ENCODE results near the gene KLF4.
"Not testable (repeated sequence)": the region's sequence is repeated elsewhere in the genome, so short reads cannot be mapped to it uniquely, and the experiment has no call there.

The KLF4 gene

DNA sequence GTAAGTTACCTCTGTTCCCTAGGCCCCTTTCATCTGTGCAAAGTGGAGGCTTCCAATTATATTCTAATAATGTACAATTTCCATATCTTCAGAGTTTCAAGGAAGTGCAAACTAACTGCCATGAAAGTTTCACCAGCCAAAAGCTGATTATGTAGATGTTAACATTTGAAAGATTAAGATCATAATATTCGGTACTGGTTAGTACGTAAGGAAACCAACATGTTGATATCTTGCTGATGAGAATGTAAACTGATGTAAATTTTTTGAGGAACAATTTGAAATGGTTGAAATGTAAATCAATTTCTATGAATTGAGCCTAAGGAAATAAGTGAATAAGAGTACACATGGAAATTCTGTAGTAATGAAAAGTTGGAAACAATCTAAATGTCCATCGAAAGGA is 12.9 kb upstream of the KLF4 start:
- no peak for TF ChIP-seq POLR2AphosphoS5 (IDR thresholded peaks at IDR 0.05; ENCODE audit: low read depth)
- no peak for TF ChIP-seq SPI1 (IDR thresholded peaks at IDR 0.05; ENCODE audit: borderline replicate concordance, low read depth)
- TF ChIP-seq, protein P1, sequence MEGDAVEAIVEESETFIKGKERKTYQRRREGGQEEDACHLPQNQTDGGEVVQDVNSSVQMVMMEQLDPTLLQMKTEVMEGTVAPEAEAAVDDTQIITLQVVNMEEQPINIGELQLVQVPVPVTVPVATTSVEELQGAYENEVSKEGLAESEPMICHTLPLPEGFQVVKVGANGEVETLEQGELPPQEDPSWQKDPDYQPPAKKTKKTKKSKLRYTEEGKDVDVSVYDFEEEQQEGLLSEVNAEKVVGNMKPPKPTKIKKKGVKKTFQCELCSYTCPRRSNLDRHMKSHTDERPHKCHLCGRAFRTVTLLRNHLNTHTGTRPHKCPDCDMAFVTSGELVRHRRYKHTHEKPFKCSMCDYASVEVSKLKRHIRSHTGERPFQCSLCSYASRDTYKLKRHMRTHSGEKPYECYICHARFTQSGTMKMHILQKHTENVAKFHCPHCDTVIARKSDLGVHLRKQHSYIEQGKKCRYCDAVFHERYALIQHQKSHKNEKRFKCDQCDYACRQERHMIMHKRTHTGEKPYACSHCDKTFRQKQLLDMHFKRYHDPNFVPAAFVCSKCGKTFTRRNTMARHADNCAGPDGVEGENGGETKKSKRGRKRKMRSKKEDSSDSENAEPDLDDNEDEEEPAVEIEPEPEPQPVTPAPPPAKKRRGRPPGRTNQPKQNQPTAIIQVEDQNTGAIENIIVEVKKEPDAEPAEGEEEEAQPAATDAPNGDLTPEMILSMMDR (IDR thresholded peaks at IDR 0.05; ENCODE audit: insufficient read depth, low read length): no peak
- no peak for TF ChIP-seq GABPA (IDR thresholded peaks at IDR 0.05; ENCODE audit: low read depth)
- TF ChIP-seq, protein P2, sequence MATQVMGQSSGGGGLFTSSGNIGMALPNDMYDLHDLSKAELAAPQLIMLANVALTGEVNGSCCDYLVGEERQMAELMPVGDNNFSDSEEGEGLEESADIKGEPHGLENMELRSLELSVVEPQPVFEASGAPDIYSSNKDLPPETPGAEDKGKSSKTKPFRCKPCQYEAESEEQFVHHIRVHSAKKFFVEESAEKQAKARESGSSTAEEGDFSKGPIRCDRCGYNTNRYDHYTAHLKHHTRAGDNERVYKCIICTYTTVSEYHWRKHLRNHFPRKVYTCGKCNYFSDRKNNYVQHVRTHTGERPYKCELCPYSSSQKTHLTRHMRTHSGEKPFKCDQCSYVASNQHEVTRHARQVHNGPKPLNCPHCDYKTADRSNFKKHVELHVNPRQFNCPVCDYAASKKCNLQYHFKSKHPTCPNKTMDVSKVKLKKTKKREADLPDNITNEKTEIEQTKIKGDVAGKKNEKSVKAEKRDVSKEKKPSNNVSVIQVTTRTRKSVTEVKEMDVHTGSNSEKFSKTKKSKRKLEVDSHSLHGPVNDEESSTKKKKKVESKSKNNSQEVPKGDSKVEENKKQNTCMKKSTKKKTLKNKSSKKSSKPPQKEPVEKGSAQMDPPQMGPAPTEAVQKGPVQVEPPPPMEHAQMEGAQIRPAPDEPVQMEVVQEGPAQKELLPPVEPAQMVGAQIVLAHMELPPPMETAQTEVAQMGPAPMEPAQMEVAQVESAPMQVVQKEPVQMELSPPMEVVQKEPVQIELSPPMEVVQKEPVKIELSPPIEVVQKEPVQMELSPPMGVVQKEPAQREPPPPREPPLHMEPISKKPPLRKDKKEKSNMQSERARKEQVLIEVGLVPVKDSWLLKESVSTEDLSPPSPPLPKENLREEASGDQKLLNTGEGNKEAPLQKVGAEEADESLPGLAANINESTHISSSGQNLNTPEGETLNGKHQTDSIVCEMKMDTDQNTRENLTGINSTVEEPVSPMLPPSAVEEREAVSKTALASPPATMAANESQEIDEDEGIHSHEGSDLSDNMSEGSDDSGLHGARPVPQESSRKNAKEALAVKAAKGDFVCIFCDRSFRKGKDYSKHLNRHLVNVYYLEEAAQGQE (IDR thresholded peaks at IDR 0.05; ENCODE audit: insufficient replicate concordance, low read depth): no peak
- Histone ChIP-seq H3K4me3 (replicated peaks; ENCODE audit: insufficient read depth, low read length) (no peak overlapping the region), H3K27me3 (ENCODE audit: insufficient read depth, poor library complexity, severe bottlenecking) (no peaks in the 10 kb centered on the region), H3K27ac (replicated peaks) (no peak overlapping the region)
- DNase-seq (ENCODE audit: low read depth in 1 of 2, low spot score in 1 of 2): no peak

DNA sequence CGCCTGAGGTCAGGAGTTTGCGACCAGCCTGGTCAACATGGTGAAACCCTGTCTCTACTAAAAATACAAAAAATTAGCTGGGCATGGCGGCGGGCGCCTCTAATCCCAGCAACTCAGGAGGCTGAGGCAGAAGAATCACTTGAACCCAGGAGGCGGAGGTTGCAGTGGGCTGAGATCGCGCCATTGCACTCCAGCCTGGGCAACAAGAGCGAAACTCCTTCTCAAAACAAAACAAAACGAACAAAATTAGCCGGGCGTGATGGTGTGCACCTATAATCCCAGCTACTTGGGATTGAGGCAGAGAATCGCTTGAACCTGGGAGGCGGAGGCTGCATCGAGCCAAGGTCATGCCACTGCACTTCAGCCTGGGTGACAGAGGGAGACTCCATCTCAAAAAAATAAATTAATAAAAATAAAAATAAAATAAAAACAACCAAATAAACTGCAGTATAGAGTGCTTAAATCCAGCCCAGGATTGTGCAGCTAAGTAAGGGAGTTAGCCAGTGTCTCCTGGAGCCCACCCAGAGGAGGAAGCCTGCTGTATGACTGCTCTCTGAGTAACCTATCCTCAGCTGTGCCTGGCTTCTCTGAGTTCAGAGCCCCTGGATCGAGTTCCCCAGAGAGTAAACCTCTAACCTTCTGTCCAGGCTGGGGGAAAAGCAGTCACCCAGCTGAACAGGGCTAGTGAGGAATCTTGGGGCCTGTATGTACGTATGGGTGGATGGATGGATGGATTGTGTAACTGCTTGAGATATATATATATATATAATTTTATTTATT is 11.0 kb upstream of the KLF4 start:
- DNase-seq (ENCODE audit: low read depth in 1 of 2, low spot score in 1 of 2); H3K27ac ChIP-seq (replicated peaks); H3K27me3 ChIP-seq (ENCODE audit: insufficient read depth, poor library complexity, severe bottlenecking); H3K4me3 ChIP-seq (replicated peaks; ENCODE audit: insufficient read depth, low read length): not testable (repeated sequence)

DNA sequence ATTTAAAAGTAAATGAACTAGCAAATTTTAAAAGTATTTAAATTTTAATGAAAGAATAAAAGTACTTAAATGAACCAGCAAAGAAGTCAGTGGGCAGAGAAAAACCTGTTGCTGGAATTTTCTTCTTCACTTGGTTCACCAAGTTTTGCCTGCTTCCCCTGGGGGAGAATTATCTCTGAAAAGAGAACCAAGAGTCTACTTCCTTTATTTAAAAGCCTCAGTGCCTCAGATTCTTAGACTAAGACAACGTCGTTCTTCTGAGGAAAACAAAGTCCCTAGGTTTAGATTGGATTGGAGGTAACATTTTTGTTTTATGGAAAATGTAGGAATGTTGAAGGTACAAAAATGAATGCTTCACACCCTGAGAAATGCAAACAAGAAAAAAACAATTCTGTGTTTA is 7.4 kb upstream of the KLF4 start:
- Histone ChIP-seq H3K27me3 (ENCODE audit: insufficient read depth, poor library complexity, severe bottlenecking) (no peaks in the 10 kb centered on the region), H3K4me3 (replicated peaks; ENCODE audit: insufficient read depth, low read length) (no peak overlapping the region), H3K27ac (replicated peaks) (no peak overlapping the region)
- TF ChIP-seq, protein P1 (IDR thresholded peaks at IDR 0.05; ENCODE audit: insufficient read depth, low read length): no peak
- no peak for TF ChIP-seq GABPA (IDR thresholded peaks at IDR 0.05; ENCODE audit: low read depth)
- TF ChIP-seq POLR2AphosphoS5 (IDR thresholded peaks at IDR 0.05; ENCODE audit: low read depth): no peak
- TF ChIP-seq, protein P2 (IDR thresholded peaks at IDR 0.05; ENCODE audit: insufficient replicate concordance, low read depth): no peak
- TF ChIP-seq SPI1 (IDR thresholded peaks at IDR 0.05; ENCODE audit: borderline replicate concordance, low read depth): no peak; the same call in 1 of the 2 replicates
- DNase-seq (ENCODE audit: low read depth in 1 of 2, low spot score in 1 of 2): no peak

DNA sequence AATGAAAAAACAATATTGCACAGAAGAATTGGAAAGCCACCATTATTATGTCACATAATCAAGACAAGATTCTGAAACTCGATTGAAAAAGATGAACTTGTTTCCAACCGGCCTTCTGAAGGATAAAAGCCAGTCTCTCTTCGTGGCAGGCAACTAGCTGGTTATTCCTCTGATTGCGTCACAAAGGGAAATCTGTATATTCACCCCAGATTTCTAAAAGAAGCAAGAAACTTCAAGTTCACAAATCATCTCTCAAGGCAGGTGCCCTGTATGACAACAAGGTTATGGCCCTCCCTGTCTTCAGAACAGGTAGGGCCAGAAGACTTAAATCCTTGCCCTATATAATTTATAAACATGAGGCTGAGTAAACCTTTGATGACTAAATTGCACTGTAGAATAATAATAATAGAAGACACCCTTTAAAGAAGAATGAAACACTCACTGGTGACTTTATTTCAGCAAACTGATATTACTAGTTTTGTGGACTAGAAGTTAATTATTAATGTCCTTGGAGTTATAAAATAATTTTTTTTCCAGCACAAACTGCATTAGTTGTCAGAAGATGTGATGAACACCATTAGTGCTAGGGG is 2.9 kb upstream of the KLF4 start:
- peaks cover 17% of the 10 kb centered on the region for H3K27me3 ChIP-seq (ENCODE audit: insufficient read depth, poor library complexity, severe bottlenecking)
- TF ChIP-seq GABPA (IDR thresholded peaks at IDR 0.05; ENCODE audit: low read depth) (no peak), SPI1 (IDR thresholded peaks at IDR 0.05; ENCODE audit: borderline replicate concordance, low read depth) (no peak), POLR2AphosphoS5 (IDR thresholded peaks at IDR 0.05; ENCODE audit: low read depth) (no peak)
- TF ChIP-seq, protein P2 (IDR thresholded peaks at IDR 0.05; ENCODE audit: insufficient replicate concordance, low read depth): no peak
- no peak for DNase-seq (ENCODE audit: low read depth in 1 of 2, low spot score in 1 of 2)
- H3K4me3 ChIP-seq (replicated peaks; ENCODE audit: insufficient read depth, low read length): no peak overlapping the region
- no peak overlapping the region for H3K27ac ChIP-seq (replicated peaks)

All from HL-60 (cell line).